ENCODE results near the gene RABGAP1. TPM values are rescaled to one million over a fixed set of nuclear protein-coding genes. Genes with fewer than 3 reads are reported as not detected.
A peak's percentile ranks its signal among the peaks of the same experiment; 100 is the strongest.

RABGAP1 gene
- total RNA-seq, 1 donor from 2014 or later = 31.9 TPM

DNA sequence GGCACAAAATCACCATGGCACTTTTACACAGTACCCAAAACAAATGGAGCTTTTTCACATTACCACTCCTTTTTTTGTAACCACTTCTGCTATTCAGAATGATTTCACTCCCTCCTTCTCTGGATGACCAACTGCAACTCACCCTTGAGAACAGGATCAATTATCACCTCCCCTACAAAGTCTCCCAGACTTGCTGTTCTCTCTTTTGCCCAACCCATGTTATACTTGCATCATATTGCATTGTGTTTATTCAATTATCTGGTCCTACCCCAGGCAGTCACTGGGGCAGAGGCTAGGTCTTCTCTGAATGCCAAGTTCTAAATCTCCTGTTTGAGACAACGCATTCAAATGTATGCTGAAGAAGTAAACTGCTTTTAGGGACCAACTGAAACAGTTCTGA is 188.6 kb downstream of the RABGAP1 start:
- TF ChIP-seq, protein P1, sequence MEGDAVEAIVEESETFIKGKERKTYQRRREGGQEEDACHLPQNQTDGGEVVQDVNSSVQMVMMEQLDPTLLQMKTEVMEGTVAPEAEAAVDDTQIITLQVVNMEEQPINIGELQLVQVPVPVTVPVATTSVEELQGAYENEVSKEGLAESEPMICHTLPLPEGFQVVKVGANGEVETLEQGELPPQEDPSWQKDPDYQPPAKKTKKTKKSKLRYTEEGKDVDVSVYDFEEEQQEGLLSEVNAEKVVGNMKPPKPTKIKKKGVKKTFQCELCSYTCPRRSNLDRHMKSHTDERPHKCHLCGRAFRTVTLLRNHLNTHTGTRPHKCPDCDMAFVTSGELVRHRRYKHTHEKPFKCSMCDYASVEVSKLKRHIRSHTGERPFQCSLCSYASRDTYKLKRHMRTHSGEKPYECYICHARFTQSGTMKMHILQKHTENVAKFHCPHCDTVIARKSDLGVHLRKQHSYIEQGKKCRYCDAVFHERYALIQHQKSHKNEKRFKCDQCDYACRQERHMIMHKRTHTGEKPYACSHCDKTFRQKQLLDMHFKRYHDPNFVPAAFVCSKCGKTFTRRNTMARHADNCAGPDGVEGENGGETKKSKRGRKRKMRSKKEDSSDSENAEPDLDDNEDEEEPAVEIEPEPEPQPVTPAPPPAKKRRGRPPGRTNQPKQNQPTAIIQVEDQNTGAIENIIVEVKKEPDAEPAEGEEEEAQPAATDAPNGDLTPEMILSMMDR (IDR thresholded peaks at IDR 0.05; ENCODE audit: insufficient read depth, low read length, severe bottlenecking) = no peak
- FAIRE-seq = no peak
- H3K36me3 ChIP-seq (ENCODE audit: control insufficient read depth, insufficient read depth, low read length) = no peaks in the 10 kb centered on the region

DNA sequence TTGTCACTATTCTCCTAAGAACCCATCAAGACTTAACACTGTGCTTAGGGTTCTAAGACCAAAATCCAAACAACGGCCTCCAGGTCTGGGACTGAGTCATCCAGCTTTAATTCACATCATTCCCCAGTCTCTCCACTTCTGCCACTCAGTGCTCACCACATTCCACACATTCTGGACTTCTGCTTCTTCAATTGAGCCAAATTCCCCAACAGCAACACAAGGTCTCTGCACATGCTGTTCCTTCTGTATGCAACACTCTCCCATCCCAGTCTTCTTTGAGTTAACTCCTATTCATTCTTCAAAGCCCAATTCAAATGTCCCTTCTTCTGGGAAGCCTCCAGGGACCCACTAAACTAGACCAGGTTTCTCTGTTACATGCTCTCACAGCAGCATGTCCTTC is 190.4 kb downstream of the RABGAP1 start:
- DNase-seq (ENCODE audit: low read depth) = peak; percentile 20
- peak; percentile 23 for FAIRE-seq
- Histone ChIP-seq H3K4me3 (ENCODE audit: low read depth, low read length) (no peak overlapping the region), H3K36me3 (ENCODE audit: control insufficient read depth, insufficient read depth, low read length) (no peaks in the 10 kb centered on the region), H3K27me3 (ENCODE audit: control insufficient read depth, insufficient read depth, low read length) (no peaks in the 10 kb centered on the region)
- TF ChIP-seq, protein P1 (IDR thresholded peaks at IDR 0.05; ENCODE audit: insufficient read depth, low read length, severe bottlenecking) = no peak

More for the DNA sequence above, 188.6 kb downstream of the RABGAP1 start:
- no peak for DNase-seq (ENCODE audit: low read depth)
- Histone ChIP-seq H3K27me3 (ENCODE audit: control insufficient read depth, insufficient read depth, low read length) (no peaks in the 10 kb centered on the region), H3K4me3 (ENCODE audit: low read depth, low read length) (no peak overlapping the region)

DNA sequence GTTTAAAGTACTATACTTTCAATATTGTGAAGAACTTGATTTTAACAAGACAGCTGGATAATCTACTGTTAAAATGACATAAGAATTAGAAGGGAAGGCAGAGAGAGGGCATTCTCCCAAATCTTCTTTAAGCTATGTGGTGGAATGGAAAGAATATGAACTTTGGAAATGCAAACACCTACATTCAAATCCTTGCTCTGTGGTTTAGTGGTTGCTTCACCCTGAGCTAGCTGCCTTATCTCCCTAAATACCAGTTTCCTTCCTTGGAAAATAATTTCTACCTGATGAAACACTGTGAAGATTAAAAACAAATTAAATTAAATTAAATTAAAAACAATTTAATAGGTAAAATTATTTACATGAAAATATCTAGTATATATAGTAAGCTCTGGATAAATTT is 191.2 kb downstream of the RABGAP1 start:
- FAIRE-seq = no peak
- Histone ChIP-seq H3K27me3 (ENCODE audit: control insufficient read depth, insufficient read depth, low read length) (no peaks in the 10 kb centered on the region), H3K4me3 (ENCODE audit: low read depth, low read length) (no peak overlapping the region), H3K36me3 (ENCODE audit: control insufficient read depth, insufficient read depth, low read length) (no peaks in the 10 kb centered on the region)
- no peak for DNase-seq (ENCODE audit: low read depth)
- TF ChIP-seq, protein P1 (IDR thresholded peaks at IDR 0.05; ENCODE audit: insufficient read depth, low read length, severe bottlenecking) = no peak

DNA sequence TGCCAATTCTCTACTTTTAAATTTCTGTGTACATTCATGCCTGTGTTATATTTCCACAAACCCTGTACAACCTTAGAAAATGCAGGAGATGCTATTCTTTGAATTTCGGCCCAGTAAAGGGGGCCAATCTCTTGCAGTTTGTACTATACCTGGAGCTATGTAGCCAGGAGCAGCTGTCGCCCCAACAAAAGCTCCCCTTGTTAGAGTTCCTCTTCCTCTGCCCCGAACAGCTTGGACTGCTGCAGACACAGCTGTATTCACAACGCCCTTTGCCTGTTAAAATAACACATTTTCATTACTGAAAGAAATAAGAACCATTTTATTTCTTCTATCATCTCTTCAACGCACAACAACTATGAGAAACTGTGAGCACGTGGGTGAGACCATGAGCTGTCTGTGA is 191.9 kb downstream of the RABGAP1 start:
- Histone ChIP-seq H3K36me3 (ENCODE audit: control insufficient read depth, insufficient read depth, low read length) (no peaks in the 10 kb centered on the region), H3K4me3 (ENCODE audit: low read depth, low read length) (no peak overlapping the region), H3K27me3 (ENCODE audit: control insufficient read depth, insufficient read depth, low read length) (no peaks in the 10 kb centered on the region)
- TF ChIP-seq, protein P1 (IDR thresholded peaks at IDR 0.05; ENCODE audit: insufficient read depth, low read length, severe bottlenecking) = no peak
- FAIRE-seq = no peak
- DNase-seq (ENCODE audit: low read depth) = no peak

DNA sequence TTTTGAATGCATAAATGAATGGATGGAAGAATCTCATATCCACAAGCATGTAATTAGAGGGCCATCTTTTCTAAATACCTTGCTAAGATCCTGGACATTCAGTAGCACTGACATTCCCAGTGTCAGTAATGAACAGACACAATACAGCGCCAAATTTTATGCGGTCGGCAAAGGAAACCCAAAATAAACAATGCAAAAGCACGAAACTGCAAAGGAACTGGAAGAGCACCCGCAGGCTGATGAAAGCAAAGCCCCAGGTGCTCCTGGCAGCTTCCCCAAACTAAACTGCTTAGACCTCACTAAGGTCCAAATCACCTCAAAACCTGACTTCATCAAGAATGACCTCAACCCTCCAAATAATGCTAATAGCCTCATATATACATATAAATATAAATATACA is 194.6 kb downstream of the RABGAP1 start:
- Histone ChIP-seq H3K36me3 (ENCODE audit: control insufficient read depth, insufficient read depth, low read length) (no peaks in the 10 kb centered on the region), H3K4me3 (ENCODE audit: low read depth, low read length) (no peak overlapping the region), H3K27me3 (ENCODE audit: control insufficient read depth, insufficient read depth, low read length) (no peaks in the 10 kb centered on the region)
- FAIRE-seq (no peak), DNase-seq (ENCODE audit: low read depth) (no peak)
- TF ChIP-seq, protein P1 (IDR thresholded peaks at IDR 0.05; ENCODE audit: insufficient read depth, low read length, severe bottlenecking) = no peak

DNA sequence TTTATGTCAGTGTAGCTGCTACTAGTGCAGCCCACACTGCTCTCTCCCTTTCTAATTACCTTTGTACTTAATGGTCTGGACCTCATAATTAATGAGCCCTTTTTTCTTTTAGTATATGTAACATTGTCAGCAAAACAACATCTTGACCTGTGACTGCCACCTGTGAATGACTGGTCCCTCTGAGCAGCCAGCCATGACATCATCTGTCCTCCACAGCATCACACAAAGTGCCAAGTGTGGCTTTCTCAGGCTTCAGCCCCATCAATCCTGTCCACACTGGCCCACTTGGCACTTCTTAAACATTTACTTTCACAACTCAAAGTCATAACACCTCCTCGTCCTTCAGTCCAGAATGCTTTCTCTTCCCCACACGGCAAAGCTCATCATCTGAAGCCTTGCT is 197.3 kb downstream of the RABGAP1 start:
- Histone ChIP-seq H3K36me3 (ENCODE audit: control insufficient read depth, insufficient read depth, low read length) (no peaks in the 10 kb centered on the region), H3K4me3 (ENCODE audit: low read depth, low read length) (no peak overlapping the region), H3K27me3 (ENCODE audit: control insufficient read depth, insufficient read depth, low read length) (no peaks in the 10 kb centered on the region)
- FAIRE-seq (peak; percentile 43), DNase-seq (ENCODE audit: low read depth) (no peak)
- TF ChIP-seq, protein P1 (IDR thresholded peaks at IDR 0.05; ENCODE audit: insufficient read depth, low read length, severe bottlenecking) = no peak
